ENCODE results near the gene CSRP2.

CSRP2 gene

DNA sequence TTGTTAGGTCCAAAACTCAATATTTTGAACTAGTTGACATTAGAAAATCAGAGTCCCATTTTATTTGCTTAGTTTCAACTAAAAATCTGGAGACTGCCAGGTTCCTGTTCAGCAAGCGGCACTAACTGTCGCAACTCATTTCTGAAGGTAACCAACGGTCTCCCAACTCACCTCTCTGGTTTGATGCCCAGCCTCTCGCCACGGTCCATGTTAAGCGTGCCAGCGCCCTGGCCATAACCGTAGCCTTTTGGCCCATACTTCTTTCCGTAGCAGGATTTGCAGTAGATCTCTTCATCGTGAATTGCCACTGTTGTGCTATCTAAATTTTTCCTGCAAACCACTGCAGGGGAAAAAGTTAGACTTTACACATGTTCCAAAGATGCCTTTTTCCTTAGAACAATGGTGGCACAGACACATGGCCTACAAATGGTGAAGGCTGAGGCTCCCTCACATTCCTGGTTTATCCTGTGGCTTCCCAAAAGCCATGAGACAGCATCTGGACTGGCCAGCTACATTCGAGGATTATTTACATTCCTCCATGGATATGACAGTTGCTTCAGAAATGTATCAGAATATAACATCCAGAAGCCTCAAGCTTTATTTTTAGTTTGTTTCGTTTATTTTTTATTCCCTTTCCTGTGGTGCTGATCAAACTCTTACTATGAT lies 15.7 kb downstream of the CSRP2 start:
- DNase-seq (ENCODE audit: low spot score), result no peak

DNA sequence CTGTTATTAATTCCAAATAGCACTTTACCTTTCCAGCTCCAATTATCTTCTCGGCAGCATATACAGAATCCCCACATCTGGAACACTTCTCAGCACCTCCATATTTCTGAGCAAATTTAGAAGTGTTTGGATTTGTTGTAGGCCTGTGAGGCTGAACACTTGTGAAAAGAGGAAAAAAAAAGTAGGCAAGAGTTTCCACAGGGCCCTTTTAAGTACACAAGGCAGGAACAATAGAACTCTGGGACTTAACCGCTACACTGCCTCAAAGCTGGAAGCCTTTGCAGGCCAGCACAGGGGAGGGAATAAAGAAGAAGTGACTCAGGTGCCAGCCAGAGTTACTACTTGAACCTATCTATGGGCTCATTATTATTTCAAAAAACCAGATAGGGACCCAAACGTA lies 18.6 kb downstream of the CSRP2 start:
- DNase-seq (ENCODE audit: low spot score), result no peak

DNA sequence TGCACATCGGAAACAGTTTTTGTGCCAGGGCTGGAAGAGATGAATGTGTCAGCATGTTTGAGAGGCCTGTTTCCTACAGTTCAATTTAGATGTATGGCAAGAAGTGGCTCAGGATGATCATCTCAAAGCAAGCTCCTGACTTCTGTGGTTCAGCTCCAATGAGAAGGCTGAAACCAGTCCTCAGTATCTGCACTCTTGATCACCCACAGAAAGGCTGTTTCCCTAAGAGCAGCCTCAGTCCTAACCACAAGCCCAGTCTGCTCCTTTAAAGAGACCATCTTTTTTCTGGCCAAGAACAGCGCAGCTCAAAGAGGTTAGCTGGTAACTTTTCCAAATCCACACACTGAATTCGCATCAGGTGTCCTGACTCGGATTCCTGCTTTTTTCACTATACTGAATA lies 19.2 kb downstream of the CSRP2 start:
- DNase-seq (ENCODE audit: low spot score), result no peak

DNA sequence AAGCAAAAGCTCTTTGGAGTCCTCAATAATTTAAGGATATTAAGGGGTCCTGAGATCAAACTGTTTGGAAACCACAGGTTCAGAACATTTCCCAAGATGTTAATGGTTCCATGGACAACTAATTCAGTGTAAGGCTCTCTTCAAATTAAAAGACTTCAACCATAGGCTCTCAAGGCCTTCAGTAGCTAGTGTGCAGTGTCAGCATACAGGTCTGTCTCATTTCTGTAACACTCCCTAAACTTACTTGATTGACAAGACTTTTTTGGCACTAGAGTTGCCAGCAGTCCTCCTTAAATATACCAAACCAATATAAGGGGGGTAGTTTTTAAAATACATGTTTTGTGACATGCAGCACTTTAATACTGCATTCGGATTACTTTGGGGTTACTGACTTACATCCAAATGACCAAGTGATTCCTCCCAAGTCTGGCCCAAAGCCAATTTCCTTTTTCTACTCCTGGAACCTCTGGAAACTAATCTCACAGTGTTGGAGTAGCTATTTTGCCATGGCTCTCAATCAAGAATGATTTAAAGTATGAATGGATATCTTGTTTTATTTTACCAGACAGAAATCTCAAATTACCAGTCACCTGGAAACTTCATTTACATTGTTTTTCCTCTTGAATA lies 22.7 kb downstream of the CSRP2 start:
- DNase-seq (ENCODE audit: low spot score), result no peak

DNA sequence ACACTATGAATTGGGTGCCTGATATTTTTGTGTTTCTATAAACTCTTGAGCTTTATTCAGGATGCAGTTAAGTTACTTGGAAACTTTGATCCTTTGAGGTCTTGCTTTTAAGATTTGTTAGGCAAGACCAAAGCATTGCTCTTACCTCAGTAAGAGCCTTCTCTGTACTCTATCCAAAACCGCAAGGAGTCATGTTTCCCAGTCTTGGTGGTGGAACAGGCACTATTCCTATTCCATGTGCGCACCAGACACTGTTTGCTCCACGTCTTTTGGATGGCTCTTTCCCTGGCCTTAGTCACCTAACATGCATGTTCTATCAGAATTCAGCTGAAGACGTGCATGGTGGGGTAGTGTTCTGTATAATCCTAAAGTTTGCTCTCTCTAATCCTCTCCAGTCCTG lies 23.5 kb downstream of the CSRP2 start:
- no peak for DNase-seq (ENCODE audit: low spot score)

DNA sequence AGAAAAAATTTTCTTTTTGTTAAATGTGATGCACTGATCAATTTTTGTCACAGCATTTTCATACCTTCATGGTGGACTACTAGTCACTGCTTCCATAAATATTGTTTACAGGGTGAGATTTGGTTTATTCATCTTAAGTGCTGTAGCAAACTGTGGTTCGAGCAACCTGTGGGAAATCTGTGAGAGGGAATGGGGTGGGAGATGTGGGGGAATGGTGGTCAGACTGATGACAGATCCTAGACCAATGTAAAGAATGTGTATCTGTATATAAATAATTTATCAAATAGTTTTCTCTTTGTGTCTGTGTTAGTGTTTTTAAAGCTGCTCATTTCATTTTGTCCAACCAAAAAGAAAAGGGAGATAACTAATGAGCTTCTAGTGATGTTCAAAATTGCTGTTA lies 26.7 kb downstream of the CSRP2 start:
- no peak for DNase-seq (ENCODE audit: low spot score)

DNA sequence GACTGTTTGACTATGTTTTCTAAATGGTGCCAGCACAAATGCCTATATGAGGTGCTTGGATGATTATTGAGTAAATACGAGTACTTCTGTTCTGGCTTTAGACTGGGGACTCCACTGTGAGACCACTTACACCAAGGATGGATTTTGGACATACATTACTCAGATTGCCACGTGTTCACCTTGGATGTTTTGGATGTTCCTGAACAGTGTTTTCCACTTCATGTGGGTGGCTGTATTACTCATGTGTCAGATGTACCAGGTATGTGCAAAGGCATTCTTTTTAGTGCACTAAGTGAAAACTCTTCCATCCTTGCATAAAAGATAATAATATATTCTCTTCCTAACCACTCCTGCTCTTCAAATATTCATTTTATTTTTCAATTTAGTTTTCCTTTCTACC lies 30.7 kb downstream of the CSRP2 start:
- no peak for DNase-seq (ENCODE audit: low spot score)

DNA sequence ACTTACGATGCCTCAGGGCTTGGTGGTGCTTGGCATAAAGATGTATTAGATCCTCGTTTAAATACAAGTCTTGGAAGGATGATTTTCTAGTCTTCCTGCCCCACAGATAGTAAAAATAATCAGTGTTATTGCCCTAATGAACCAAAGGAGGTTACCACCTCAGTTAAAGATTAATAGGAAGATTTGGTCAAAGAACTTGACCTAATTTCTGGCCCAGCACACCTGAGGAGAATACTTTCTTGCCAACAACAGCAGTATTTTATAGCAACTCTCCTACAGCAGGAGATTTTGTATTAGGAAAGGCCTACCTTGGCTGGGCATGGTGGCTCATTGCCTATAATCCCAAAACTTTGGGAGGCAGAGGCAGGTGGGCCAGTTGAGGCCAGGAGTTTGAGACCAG lies 31.6 kb downstream of the CSRP2 start:
- DNase-seq (ENCODE audit: low spot score), result no peak

DNA sequence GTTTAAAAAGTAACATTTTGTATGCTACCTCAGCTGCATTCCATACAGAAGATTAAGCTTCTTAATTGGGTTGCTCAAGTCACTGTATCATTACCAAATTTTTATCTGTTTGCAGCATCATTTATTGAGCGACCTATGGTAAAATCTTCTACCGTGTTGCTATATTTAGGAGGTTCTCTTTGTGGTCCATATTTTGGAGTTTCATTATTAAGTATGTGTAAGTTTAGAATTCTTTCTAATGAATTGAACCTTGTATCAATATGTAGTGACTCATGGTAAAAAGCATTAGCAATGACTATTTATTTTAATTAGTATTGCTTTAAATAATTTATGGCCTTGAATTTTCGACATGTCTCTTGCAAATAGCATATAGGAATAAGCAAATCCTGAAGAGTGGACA lies 42.2 kb downstream of the CSRP2 start:
- no peak for DNase-seq (ENCODE audit: low spot score)

DNA sequence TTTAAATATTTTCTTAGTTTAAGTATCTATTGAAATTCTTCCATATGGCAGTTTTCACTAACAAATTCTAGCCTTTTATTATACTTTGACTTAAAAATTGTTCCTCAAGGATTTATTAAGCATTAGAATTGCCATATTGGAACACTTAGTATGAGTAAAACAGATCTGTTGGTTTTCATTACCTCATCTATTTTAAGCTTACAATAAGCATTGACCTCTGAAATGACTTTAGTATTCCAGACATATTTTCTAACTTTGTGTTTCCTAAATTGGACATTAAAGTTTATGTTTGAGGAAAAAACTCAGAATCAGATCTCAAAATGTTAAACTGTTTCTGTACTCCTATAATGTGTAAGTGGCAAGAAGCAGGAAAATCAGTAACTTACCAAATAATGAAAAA lies 48.4 kb downstream of the CSRP2 start:
- no peak for DNase-seq (ENCODE audit: low spot score)

DNA sequence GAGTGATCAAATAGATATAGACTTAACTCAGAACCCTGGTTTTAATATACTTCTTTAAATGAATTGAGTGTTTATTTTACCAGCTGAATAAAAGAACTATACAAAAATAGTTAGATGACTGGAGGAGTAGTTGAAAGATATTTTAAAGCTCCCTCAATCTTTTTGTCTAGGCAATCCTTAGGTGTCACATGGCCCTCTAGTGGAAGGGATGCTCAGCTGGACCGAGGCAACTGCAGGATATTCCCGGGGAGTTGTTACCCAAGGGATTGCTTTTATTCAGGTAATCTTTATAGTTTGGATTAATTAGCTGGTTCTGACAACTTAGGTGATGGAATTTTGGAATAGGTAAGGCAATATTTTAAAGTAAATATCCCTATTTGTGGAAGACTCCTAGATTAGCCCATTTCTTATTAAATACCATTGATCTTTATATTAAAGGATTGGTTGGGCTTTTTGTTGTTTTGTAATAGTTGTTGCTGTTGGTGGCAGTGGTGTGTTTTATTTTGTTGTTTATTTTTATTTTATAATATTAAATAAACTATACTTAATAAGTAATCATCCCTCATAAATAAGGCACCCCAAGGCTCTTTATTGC lies 57.8 kb downstream of the CSRP2 start:
- DNase-seq (ENCODE audit: low spot score), result peak; percentile 69

DNA sequence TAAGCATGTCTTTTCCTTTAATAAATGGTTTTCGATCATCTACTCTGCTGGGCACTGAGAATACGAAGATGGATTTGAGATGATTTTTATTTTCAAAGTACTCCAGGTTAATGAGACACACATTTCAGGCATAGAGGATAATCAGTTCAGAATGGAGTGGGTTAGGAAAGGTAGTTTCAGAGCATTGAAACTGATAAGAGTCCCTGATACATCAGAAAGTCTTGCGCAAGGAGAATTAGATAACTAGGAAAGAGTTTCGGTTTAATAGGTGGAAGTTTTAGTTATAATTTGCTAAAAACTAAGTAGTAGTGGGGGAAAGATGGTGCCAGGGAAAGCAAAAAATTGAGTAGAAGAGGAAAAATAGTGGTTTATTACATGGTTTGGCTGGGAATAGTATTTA lies 64.8 kb downstream of the CSRP2 start:
- no peak for DNase-seq (ENCODE audit: low spot score)

DNA sequence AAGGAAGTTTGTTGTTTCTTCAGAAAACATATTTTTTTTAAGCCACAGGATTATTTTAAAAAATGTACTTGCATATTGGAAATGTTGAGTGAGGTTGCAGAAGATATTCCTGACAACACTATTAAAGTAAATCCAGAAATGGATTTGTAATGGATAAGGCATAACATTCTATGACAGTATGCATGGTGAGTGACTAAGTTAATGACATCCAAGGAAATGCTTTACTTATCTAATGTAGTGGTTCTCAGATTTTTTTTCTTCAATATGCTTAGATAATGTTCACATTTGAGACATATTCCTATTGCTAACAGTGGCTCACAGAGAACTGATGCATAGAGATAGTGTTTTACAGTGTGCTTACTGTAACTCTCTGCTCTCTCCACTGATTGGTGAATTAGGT lies 65.6 kb downstream of the CSRP2 start:
- no peak for DNase-seq (ENCODE audit: low spot score)

DNA sequence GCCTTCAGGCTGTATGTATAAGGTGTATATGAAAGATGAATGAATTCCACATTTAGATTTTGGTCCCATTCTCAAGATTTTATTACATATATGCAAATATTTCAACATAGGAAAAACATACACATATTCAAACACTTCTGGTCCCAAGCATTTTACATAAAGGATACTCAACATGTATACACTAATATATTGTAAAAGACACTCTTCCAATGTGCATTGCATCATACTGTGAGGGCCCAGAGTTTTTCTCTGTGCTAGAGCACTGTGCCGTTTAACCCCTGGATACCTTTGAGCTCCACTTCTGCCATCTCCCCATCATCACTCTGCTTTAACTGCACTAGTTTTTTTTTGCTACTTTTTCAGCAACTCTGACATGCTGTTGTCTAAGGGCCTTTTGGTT lies 66.8 kb downstream of the CSRP2 start:
- no peak for DNase-seq (ENCODE audit: low spot score)

DNA sequence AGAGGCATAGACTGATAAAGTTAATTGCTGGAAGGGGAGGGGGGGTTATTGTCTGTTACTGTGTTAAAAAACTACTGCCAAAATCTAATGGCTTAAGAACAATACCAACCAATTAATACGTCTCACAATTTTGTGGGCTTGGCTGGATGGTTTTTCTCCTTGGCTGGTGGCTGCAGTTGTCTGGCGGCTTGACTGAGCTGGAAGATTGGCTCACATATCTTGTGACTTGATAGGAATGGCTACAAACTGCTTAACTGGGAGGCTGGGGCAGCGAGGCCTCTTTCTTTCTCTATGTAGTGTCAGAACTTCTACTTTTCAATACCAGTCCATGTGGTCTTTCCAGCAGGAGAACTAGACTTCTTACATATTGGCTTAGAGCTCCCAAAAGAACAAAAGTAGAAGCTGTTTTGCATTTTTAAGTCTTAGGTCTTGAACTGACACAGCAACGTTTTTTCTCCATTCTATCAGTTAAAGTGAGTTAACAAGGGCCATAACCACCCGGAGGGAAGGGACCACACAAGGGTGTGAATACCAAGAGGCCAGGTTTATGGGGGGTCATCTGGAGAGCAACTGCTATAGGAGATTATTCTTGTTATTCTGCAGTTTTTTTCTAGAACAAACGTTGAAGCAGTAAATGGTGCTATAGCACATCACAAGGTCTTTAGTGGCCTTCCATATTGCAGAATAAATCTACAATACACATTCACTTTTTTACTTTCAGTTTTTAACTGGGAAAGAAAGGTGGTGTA lies 68.0 kb downstream of the CSRP2 start:
- DNase-seq (ENCODE audit: low spot score), result peak; percentile 19

All from D341Med (cell line).